NT2/D1 (cell line): Measurements from ENCODE around the gene GALR3.

ENCODE experiments used
- SUZ12 ChIP-seq: IDR thresholded peaks from 2 replicates; pipeline ENCODE4 v1.6.1; 2011; ENCODE audit not compliant: insufficient read length, insufficient read depth; ENCODE audit errors: extremely low read depth
- YY1 ChIP-seq: IDR thresholded peaks from 2 replicates; pipeline ENCODE4 v1.6.1; 2011; ENCODE audit not compliant: insufficient read length, insufficient read depth

DNA sequence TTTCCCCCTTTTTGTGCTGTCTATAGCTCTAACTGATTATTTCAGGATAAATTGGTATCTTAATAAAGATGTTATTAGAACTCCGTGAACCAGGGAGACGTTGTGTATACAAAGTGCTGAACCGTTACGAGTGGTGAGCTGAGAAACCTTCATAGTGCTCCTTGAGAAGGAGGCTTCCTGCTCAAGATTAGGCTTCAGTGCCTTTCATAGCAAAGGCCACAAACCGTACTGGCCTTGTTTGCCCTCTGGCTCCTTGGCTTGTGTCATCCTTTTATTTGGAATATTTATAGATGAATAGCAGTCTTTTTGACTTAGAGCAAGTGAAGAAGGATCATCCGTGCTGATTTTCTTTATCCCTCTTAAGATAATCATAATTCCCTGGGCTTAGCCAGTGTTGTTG, 42.3 kb downstream of the GALR3 start:
- no peak for TF ChIP-seq SUZ12
- TF ChIP-seq YY1 = no peak
